Nucleus accumbens (tissue), 56 donors: ENCODE results near the gene AP1G1.
"Not testable (repeated sequence)": the region's sequence is repeated elsewhere in the genome, so short reads cannot be mapped to it uniquely, and the experiment has no call there.

Experiments
- DNase-seq, 56 donors: peaks; one replicate each; lab custom pipeline; 2025; lab: John Stamatoyannopoulos, UW

AP1G1 gene

GRCh38 chr16:71808593-71809459, at the start of gene AP1G1:
Gene AP1G1 (minus strand): TSS chr16:71808834. CDS start chr16:71789479, 19,355 bp downstream.
- peak in 55 of 56 donors; percentile 54 to 96 (median 91) for DNase-seq

- no peak for DNase-seq
Measured at GRCh38 chr16:71855937-71856662, 47.5 kb upstream of the AP1G1 start.

GRCh38 chr16:71854369-71854948, 45.8 kb upstream of the AP1G1 start:
- no peak for DNase-seq

- no peak for DNase-seq
Measured at GRCh38 chr16:71853413-71853812, 44.8 kb upstream of the AP1G1 start.

GRCh38 chr16:71852561-71852960, 43.9 kb upstream of the AP1G1 start:
- DNase-seq = no peak

GRCh38 chr16:71852158-71852557, 43.5 kb upstream of the AP1G1 start:
- no peak for DNase-seq

- no peak for DNase-seq
Measured at GRCh38 chr16:71851746-71852145, 43.1 kb upstream of the AP1G1 start.

- no peak for DNase-seq
Measured at GRCh38 chr16:71848622-71849021, 40.0 kb upstream of the AP1G1 start.

- DNase-seq = no peak
Measured at GRCh38 chr16:71847096-71847495, 38.5 kb upstream of the AP1G1 start.

- peak in 11 of 56 donors; percentile 1 to 22 (median 16) for DNase-seq
Measured at GRCh38 chr16:71846431-71846830, 37.8 kb upstream of the AP1G1 start.

- peak; percentile 29 to 95 (median 81) for DNase-seq
Measured at GRCh38 chr16:71845639-71846430, 37.2 kb upstream of the AP1G1 start, which contains the start of gene ATXN1L. Gene ATXN1L (plus strand): TSS chr16:71845976. CDS start chr16:71849741, 3,765 bp downstream.

GRCh38 chr16:71843572-71843971, 34.9 kb upstream of the AP1G1 start:
- DNase-seq = no peak

GRCh38 chr16:71840052-71840451, 31.4 kb upstream of the AP1G1 start:
- DNase-seq = no peak

GRCh38 chr16:71837150-71837549, 28.5 kb upstream of the AP1G1 start:
- DNase-seq = no peak

- DNase-seq = no peak
Measured at GRCh38 chr16:71834291-71834690, 25.7 kb upstream of the AP1G1 start.

GRCh38 chr16:71832112-71832511, 23.5 kb upstream of the AP1G1 start:
- not testable (repeated sequence) for DNase-seq

GRCh38 chr16:71831698-71832097, 23.1 kb upstream of the AP1G1 start:
- not testable (repeated sequence) for DNase-seq

GRCh38 chr16:71830359-71830758, 21.7 kb upstream of the AP1G1 start:
- no peak for DNase-seq

- DNase-seq = no peak
Measured at GRCh38 chr16:71826533-71827017, 17.9 kb upstream of the AP1G1 start.

- not testable (repeated sequence) for DNase-seq
Measured at GRCh38 chr16:71817155-71817500, 8.5 kb upstream of the AP1G1 start.
